ENCODE results near the gene PFKP.

DNA sequence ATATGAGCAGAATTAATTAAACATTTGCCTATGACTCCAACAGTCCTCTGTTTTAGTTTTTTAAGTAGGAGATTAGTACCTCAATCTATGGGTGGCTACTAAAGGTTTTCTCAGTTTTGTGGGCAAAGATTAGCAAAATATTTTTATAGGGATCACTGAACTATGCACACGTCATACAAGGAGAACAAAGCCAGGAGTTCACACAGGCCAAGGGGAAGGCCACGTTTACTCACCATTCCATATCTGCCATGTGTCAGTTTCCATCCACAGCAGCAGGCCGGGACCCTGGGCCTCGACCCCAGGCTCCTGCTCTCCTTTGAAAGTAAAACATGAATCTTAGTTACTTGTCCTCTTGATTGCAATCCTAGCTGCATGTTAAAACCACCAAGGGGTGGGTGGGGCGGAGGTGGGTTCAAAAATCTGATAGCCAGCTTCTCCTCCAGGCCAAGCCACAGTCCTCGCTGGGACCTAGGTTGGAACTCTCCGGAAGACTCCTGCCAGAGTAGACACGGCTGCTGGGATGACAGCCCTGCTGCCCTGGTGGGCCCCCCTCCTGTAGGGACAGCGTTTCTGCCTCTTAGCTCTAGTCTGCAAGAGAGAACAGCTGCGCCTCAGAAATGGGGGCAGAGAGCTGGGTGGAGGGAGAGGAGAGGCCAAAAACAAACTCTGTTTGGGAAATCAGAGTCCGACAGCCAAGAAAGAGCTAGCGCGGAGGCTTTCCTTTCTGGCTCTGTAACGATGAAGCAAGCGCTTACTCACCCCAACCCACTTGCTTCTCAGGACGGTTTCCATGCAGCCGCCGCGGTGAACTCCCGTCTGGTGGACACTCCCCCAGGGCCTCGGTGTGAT, 69.6 kb downstream of the PFKP start:
- no peak for TF ChIP-seq CTCF (conservative IDR thresholded peaks at IDR 0.05; ENCODE audit: low read depth, low read length)
- TF ChIP-seq EZH2phosphoT487 (IDR thresholded peaks at IDR 0.05; ENCODE audit: borderline replicate concordance, low read length), result no peak
